GM18868 (cell line): Measurements from ENCODE around the gene NFE2.

Experiments
- ATAC-seq: cut with Tn5 transposase; IDR thresholded peaks from one replicate; pipeline ENCODE4 v1.9.1; 2021; ENCODE audit warnings: mild to moderate bottlenecking, moderate library complexity; ENCODE audit not compliant: unreplicated experiment

NFE2 gene

GRCh38 chr12:54253240-54253639 is 47.6 kb downstream of the NFE2 start:
- ATAC-seq: no peak

GRCh38 chr12:54251667-54252284 is 49.0 kb downstream of the NFE2 start:
- ATAC-seq: no peak

- ATAC-seq: no peak
Measured at GRCh38 chr12:54249489-54249888, 51.3 kb downstream of the NFE2 start.

GRCh38 chr12:54246011-54246641 is 54.7 kb downstream of the NFE2 start:
- ATAC-seq: no peak
